MCF 10A (cell line): ENCODE measurements around the gene PRUNE2. TPM values are rescaled to one million over a fixed set of nuclear protein-coding genes. Genes with fewer than 3 reads are reported as not detected.

Experiments used
- BruUV-seq: library from RNA; stranded (reverse); fragments of 400-500 nt; replicated peaks from 2 replicates; lab custom pipeline; 2021; lab: Mats Ljungman, UMichigan
- CTCF ChIA-PET: fragments of 300-600 bp; sonication (Branson Sonifier 250); formaldehyde crosslinking; extraction: SDS; loops from one replicate; lab custom pipeline; 2021; ENCODE audit warnings: antibody characterized with exemption, inconsistent platforms; lab: Yijun Ruan, JAX
- POLR2A ChIA-PET: fragments of 300-600, 350-650 bp; sonication (Branson Sonifier 250); formaldehyde crosslinking; extraction: SDS; loops from one replicate; lab custom pipeline; 2020; ENCODE audit warnings: antibody characterized with exemption, inconsistent platforms; lab: Yijun Ruan, JAX
- DNase-seq: peaks from one replicate; pipeline ENCODE4 v3.0.0-alpha.2; 2018; ENCODE audit not compliant: unreplicated experiment
- H3K27ac Mint-ChIP-seq: one replicate; pipeline ENCODE4 v1.8.0; 2022; ENCODE audit warnings: mild to moderate bottlenecking, low read depth, mixed read lengths; ENCODE audit not compliant: unreplicated experiment
- H3K27me3 Mint-ChIP-seq: one replicate; pipeline ENCODE4 v1.8.0; 2022; ENCODE audit warnings: mixed read lengths; ENCODE audit not compliant: insufficient read depth, unreplicated experiment
- H3K36me3 Mint-ChIP-seq: one replicate; pipeline ENCODE4 v1.8.0; 2022; ENCODE audit warnings: mild to moderate bottlenecking, moderate library complexity, mixed read lengths; ENCODE audit not compliant: insufficient read depth, unreplicated experiment
- H3K4me1 Mint-ChIP-seq: one replicate; pipeline ENCODE4 v1.8.0; 2022; ENCODE audit warnings: mixed read lengths; ENCODE audit not compliant: insufficient read depth, unreplicated experiment
- H3K4me3 Mint-ChIP-seq: one replicate; pipeline ENCODE4 v1.8.0; 2022; ENCODE audit warnings: mild to moderate bottlenecking, moderate library complexity, mixed read lengths; ENCODE audit not compliant: unreplicated experiment
- H3K9me3 Mint-ChIP-seq: one replicate; pipeline ENCODE4 v1.8.0; 2022; ENCODE audit warnings: mixed read lengths; ENCODE audit not compliant: unreplicated experiment
- intact Hi-C: fragments of 100-400 bp; cut with micrococcal nuclease; formaldehyde crosslinking; loops from 2 replicates; pipeline ENCODE4 v1.14.1; 2022
- total RNA-seq: library from RNA; stranded (reverse); gene quantifications from 2 replicates; pipeline ENCODE4 v1.2.3, GENCODE V29; 2022
- TF ChIP-seq, protein P1 (sequence below): fragments of 200-600 bp; IDR thresholded peaks from one replicate; pipeline ENCODE4 v1.8.0; 2022; ENCODE audit warnings: antibody characterized with exemption, mild to moderate bottlenecking; ENCODE audit not compliant: unreplicated experiment

PRUNE2 gene
- total RNA-seq, 1 experiment from 2014 or later, result 0.63 TPM

GRCh38 chr9:76688471-76689238 lies 217.3 kb downstream of the PRUNE2 start:
- POLR2A ChIA-PET, result interaction anchor here (0.8 kb wide), 1 partner anchor 43 kb away, joined by 4 read pairs; no protein-coding TSS in a partner anchor
- BruUV-seq, result TSS peak; percentile 96
- no peaks in the 10 kb centered on the region for H3K27me3 Mint-ChIP-seq
- TF ChIP-seq, protein P1, sequence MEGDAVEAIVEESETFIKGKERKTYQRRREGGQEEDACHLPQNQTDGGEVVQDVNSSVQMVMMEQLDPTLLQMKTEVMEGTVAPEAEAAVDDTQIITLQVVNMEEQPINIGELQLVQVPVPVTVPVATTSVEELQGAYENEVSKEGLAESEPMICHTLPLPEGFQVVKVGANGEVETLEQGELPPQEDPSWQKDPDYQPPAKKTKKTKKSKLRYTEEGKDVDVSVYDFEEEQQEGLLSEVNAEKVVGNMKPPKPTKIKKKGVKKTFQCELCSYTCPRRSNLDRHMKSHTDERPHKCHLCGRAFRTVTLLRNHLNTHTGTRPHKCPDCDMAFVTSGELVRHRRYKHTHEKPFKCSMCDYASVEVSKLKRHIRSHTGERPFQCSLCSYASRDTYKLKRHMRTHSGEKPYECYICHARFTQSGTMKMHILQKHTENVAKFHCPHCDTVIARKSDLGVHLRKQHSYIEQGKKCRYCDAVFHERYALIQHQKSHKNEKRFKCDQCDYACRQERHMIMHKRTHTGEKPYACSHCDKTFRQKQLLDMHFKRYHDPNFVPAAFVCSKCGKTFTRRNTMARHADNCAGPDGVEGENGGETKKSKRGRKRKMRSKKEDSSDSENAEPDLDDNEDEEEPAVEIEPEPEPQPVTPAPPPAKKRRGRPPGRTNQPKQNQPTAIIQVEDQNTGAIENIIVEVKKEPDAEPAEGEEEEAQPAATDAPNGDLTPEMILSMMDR, result no peak
- CTCF ChIA-PET, result interaction anchor here (0.6 to 12.3 kb wide), 7 partner anchors 12 to 1677 kb away, joined by 3 to 144 read pairs (median 3); no protein-coding TSS in a partner anchor
- intact Hi-C loops, result no loop called here
- peaks cover 26% of the 10 kb centered on the region for H3K4me1 Mint-ChIP-seq
- peak overlapping the region; percentile 96 for H3K27ac Mint-ChIP-seq
- H3K9me3 Mint-ChIP-seq, result no peaks in the 10 kb centered on the region
- H3K4me3 Mint-ChIP-seq, result no peak overlapping the region
- no peaks in the 10 kb centered on the region for H3K36me3 Mint-ChIP-seq
- DNase-seq, result peak; percentile 64

DNA sequence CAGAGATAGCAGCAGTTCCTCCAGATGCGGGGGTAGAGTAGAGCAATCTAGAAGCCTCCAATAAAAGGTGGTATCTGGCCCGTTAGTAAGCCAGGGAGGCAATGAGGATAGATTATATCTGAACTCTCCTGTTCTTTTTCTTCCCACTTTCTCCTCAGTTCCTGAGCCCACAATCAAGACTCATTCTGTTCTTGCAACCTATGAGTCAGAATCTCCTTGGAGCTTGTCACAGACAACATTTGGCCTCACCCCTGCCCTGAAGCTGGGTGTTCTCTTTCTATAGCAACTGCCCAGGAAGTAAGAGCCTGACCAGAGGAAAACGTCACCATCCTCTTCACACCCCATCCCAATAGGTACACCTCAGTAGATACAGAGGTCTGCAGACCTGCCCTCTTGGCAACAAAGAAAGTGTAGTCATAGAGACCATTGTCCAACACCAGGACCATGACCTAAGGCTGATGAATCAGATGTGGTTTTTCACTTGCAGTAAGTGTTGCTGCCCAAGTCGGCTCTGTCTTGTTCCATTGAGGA lies 218.0 kb downstream of the PRUNE2 start:
- Mint-ChIP-seq H3K9me3 (no peaks in the 10 kb centered on the region), H3K27me3 (no peaks in the 10 kb centered on the region), H3K4me3 (peak overlapping the region; percentile 35), H3K4me1 (peaks cover 26% of the 10 kb centered on the region), H3K36me3 (no peaks in the 10 kb centered on the region), H3K27ac (peak overlapping the region; percentile 96)
- ChIA-PET POLR2A (interaction anchor here (0.8 kb wide), 1 partner anchor 42 kb away, joined by 4 read pairs; no protein-coding TSS in a partner anchor), CTCF (interaction anchor here (0.7 to 12.3 kb wide), 5 partner anchors 11 to 1678 kb away, joined by 3 to 144 read pairs (median 3); no protein-coding TSS in a partner anchor)
- intact Hi-C loops, result no loop called here
- peak; percentile 95 for DNase-seq
- TF ChIP-seq, protein P1, result no peak
- BruUV-seq, result no TSS peak

DNA sequence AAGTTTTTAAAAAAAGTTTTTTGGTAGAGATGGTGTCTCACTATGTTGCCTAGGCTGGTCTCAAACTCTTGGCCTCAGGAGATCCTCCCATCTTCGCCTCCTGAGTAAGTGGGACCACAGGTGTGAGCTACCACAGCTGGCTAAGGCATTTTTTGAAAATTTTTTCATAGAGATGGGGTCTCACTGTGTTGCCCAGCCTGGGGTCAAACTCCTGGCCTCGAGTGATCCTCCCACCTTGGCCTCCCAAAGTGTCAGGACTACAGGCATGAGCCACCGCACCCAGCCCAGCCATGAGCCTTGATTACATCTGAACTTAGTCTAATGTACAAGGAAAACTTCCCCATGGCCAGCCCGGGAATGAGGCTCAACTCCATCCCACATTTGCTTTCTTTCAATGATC lies 219.2 kb downstream of the PRUNE2 start:
- TF ChIP-seq, protein P1, result no peak
- intact Hi-C loops, result no loop called here
- BruUV-seq, result no TSS peak
- no peaks in the 10 kb centered on the region for H3K36me3 Mint-ChIP-seq
- DNase-seq, result no peak
- H3K4me3 Mint-ChIP-seq, result no peak overlapping the region
- peaks cover 22% of the 10 kb centered on the region for H3K4me1 Mint-ChIP-seq
- H3K27me3 Mint-ChIP-seq, result no peaks in the 10 kb centered on the region
- POLR2A ChIA-PET, result no interaction called here
- no peaks in the 10 kb centered on the region for H3K9me3 Mint-ChIP-seq
- peak overlapping the region; percentile 96 for H3K27ac Mint-ChIP-seq
- CTCF ChIA-PET, result interaction anchor here (1.1 to 12.3 kb wide), 5 partner anchors 17 to 239 kb away, joined by 3 to 144 read pairs (median 5); no protein-coding TSS in a partner anchor

- Mint-ChIP-seq H3K27me3 (no peaks in the 10 kb centered on the region), H3K27ac (no peak overlapping the region), H3K4me3 (no peak overlapping the region), H3K4me1 (peaks cover 21% of the 10 kb centered on the region), H3K36me3 (no peaks in the 10 kb centered on the region), H3K9me3 (no peaks in the 10 kb centered on the region)
- no peak for DNase-seq
- POLR2A ChIA-PET, result no interaction called here
- BruUV-seq, result no TSS peak
- TF ChIP-seq, protein P1, result no peak
- intact Hi-C loops, result no loop called here
- CTCF ChIA-PET, result interaction anchor here (0.7 to 12.3 kb wide), 3 partner anchors 18 to 264 kb away, joined by 3 to 144 read pairs (median 3); no protein-coding TSS in a partner anchor
Observed at GRCh38 chr9:76684213-76684612, 221.7 kb downstream of the PRUNE2 start.
